A549 (cell line): Measurements from ENCODE around the gene PHF1.

Experiments used
- CTCF ChIP-seq: fragments of >200 bp; sonication (Bioruptor Twin); formaldehyde crosslinking; IDR thresholded peaks from 3 replicates; pipeline ENCODE4 v1.5.1; 2016
- POLR2A ChIP-seq: IDR thresholded peaks from 2 replicates; pipeline ENCODE4 v1.6.1; 2012; ENCODE audit warnings: mild to moderate bottlenecking, low read length

- no peak for TF ChIP-seq POLR2A
- TF ChIP-seq CTCF, result no peak
Measured at GRCh38 chr6:33458676-33459075, 47.9 kb downstream of the PHF1 start.
